Stimulated activated memory B cell treated with anti-CD40 and anti-IgM and Interleukin-4, amounts not matched to agents 10 μg/mL and 1 μg/mL and 100 μg/mL, for 72 hours (primary cell): Measurements from ENCODE around the gene TTLL7.
"Not testable (repeated sequence)": the region's sequence is repeated elsewhere in the genome, so short reads cannot be mapped to it uniquely, and the experiment has no call there.

ENCODE experiments used
- ATAC-seq: fragments of 150-1000 bp; cut with Tn5 transposase; 2 replicates; pipeline ENCODE4 v1.10.0; 2021
- H3K27ac Mint-ChIP-seq: one replicate; pipeline ENCODE4 v1.8.0; 2022; ENCODE audit warnings: mild to moderate bottlenecking, mixed read lengths
- H3K27me3 Mint-ChIP-seq: one replicate; pipeline ENCODE4 v1.8.0; 2022; ENCODE audit warnings: mixed read lengths
- H3K36me3 Mint-ChIP-seq: one replicate; pipeline ENCODE4 v1.8.0; 2022; ENCODE audit warnings: mixed read lengths
- H3K4me1 Mint-ChIP-seq: one replicate; pipeline ENCODE4 v1.8.0; 2022; ENCODE audit warnings: mixed read lengths
- H3K4me3 Mint-ChIP-seq: one replicate; pipeline ENCODE4 v1.8.0; 2022; ENCODE audit warnings: mild to moderate bottlenecking, moderate library complexity, mixed read lengths
- H3K9me3 Mint-ChIP-seq: one replicate; pipeline ENCODE4 v1.8.0; 2022; ENCODE audit warnings: mixed read lengths

TTLL7 gene

DNA sequence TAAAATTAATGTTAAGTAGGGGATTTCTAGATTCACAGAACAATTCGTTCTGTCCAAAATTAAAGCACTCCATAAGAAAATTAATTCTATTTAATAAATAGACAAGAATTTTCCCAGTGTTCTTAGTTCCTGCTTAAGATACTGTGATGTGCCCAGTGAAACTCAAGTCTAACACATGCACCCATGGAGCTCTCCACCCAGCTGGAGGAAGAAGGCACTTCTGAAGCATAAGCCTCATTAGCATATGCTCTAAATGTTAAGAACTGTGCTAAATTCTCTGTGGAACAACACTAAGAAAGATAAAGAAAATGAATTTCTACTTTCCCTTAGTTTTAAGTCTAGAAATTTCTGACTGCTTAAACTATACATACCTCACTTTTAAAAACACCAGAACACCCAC is 71.2 kb downstream of the TTLL7 start:
- H3K36me3 Mint-ChIP-seq = no peaks in the 10 kb centered on the region
- ATAC-seq = no peak
- peaks cover 4% of the 10 kb centered on the region for H3K4me1 Mint-ChIP-seq
- no peak overlapping the region for H3K27ac Mint-ChIP-seq
- no peaks in the 10 kb centered on the region for H3K9me3 Mint-ChIP-seq
- peaks cover 8% of the 10 kb centered on the region for H3K27me3 Mint-ChIP-seq
- H3K4me3 Mint-ChIP-seq = no peak overlapping the region

DNA sequence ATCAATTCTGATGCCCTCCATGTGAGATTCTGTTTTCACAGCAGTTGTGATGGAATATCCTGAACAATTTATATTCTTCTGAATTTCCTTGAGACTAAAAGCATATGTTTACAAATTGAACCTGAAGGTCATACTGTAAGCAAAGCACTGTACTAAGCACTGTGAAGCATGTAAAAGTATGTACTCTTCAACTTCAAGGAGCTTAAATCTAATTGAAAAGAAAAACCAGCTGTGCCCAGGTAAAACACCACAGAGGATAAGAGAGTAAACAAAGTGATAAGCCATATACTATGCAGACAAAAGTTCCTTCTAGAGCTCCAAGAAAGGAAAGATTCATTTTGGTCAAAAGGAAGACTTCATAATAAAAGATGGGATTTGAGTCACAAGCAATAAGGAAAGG is 71.9 kb downstream of the TTLL7 start:
- no peak for ATAC-seq
- no peaks in the 10 kb centered on the region for H3K9me3 Mint-ChIP-seq
- no peaks in the 10 kb centered on the region for H3K36me3 Mint-ChIP-seq
- no peak overlapping the region for H3K4me3 Mint-ChIP-seq
- H3K4me1 Mint-ChIP-seq = peaks cover 4% of the 10 kb centered on the region
- H3K27me3 Mint-ChIP-seq = peaks cover 8% of the 10 kb centered on the region
- H3K27ac Mint-ChIP-seq = no peak overlapping the region

DNA sequence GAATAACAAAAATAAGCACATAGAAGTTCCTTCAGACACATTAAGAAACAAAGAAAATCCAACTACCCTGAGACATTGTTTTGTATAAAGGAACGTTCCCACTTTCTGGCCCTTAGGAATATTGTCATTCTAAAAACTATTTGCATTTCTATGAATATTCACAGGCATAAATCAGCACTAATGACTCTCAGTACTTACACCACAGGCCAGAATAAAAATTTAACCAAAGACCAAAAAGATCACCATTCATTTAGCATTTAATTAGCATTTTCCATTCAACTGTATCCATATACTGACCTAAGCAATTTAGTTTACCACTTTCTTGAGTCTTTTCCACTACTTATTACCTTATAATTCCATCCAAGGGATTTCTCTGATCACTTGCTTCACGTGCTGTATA is 75.4 kb downstream of the TTLL7 start:
- Mint-ChIP-seq H3K4me1 (peaks cover 4% of the 10 kb centered on the region), H3K4me3 (no peak overlapping the region), H3K36me3 (no peaks in the 10 kb centered on the region), H3K9me3 (no peaks in the 10 kb centered on the region), H3K27ac (no peak overlapping the region), H3K27me3 (no peaks in the 10 kb centered on the region)
- ATAC-seq = no peak

DNA sequence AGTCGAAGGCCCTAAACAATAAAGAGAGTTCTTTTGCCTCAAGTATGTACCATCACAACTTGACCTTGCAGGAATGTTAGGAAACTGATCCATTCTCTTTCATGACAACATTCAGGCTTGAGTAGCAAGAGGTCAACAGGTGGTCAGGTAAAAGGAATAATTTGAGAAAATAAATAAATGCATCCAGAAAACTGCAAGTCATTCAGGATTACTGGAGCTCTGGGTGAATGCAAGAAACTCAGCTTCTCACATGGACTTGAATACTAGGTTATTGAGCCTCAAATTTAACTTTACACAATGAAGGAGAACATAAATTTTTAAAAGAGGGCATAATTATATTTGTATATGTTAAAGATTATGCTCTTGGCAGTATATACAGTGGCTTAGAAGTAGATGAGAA is 76.5 kb downstream of the TTLL7 start:
- H3K27me3 Mint-ChIP-seq = no peaks in the 10 kb centered on the region

DNA sequence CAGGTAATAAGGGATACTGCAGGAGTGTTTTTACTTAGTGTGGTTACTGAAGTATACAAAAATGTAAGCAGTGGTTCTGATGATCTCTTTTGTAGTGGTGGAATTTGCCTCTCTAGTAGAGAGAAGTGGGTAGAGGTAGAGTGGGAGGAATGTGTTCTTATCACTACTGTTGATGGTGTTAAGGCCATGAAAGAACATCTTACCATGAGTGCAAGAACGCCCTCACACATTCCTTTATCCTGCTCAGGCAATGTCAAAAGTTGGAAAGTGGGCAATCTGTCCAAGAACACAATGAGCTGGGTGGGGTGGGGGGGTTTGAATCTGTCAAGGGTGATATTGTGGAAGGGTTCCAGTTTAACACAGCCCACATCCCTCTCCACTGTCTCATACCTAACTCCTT is 78.6 kb downstream of the TTLL7 start:
- no peak for ATAC-seq
- peaks cover 4% of the 10 kb centered on the region for H3K4me1 Mint-ChIP-seq
- H3K36me3 Mint-ChIP-seq = no peaks in the 10 kb centered on the region
- no peak overlapping the region for H3K4me3 Mint-ChIP-seq
- no peak overlapping the region for H3K27ac Mint-ChIP-seq
- H3K27me3 Mint-ChIP-seq = peaks cover under 1% of the 10 kb centered on the region
- H3K9me3 Mint-ChIP-seq = no peaks in the 10 kb centered on the region

More for the DNA sequence above, 76.5 kb downstream of the TTLL7 start:
- no peaks in the 10 kb centered on the region for H3K9me3 Mint-ChIP-seq
- H3K4me1 Mint-ChIP-seq = peaks cover 4% of the 10 kb centered on the region
- H3K4me3 Mint-ChIP-seq = no peak overlapping the region
- H3K27ac Mint-ChIP-seq = no peak overlapping the region
- no peak for ATAC-seq
- H3K36me3 Mint-ChIP-seq = no peaks in the 10 kb centered on the region

DNA sequence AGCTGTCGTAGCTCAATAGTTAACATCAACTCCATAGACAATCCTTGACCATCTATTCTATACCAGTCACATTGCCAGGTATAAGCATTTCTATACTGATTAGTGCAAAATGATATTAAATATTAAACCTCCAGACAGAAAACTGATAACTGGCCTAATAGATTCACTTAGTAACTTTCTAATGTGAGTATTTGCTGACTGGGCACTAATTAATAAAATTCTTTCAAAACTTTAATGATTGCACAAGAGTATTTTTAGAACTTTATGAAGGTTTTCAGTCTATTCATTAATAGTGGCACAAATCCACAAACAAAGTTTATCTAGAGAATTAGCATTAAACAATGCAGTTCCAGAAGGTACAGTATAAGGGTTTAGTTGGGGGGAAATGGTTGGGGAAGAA is 79.1 kb downstream of the TTLL7 start:
- ATAC-seq = no peak
- peaks cover 2% of the 10 kb centered on the region for H3K9me3 Mint-ChIP-seq

DNA sequence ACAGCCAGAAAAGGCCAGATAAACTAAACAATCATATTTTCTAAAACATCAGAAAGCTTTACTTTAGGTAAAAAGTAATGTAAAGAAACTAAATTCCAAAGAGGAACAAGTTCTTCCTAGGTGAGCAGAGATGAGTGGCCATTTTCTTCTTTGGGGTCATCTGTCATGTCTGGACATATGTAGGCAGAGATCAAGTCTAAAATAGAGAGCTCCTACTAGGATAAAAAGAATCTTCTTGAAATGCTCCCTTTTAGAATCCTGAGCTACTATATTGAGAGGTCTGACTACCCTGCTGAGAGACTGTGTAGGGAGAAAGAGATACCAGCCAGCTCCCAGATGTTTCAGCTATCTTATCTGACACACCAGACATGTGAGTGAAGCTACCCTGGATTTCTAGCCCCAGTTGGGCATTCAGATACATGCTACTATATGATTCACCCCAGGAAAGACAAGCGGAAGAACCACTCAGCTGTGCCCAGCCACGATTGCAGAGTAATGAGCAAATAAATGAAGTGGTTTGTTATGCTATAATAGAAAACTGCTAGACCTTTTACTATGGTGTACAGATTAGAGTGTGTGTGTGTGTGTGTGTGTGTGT is 80.1 kb downstream of the TTLL7 start:
- Mint-ChIP-seq H3K27ac (no peak overlapping the region), H3K4me1 (peaks cover 4% of the 10 kb centered on the region), H3K4me3 (no peak overlapping the region), H3K27me3 (peaks cover 15% of the 10 kb centered on the region), H3K36me3 (no peaks in the 10 kb centered on the region), H3K9me3 (peaks cover 8% of the 10 kb centered on the region)
- no peak for ATAC-seq

More for the DNA sequence above, 79.1 kb downstream of the TTLL7 start:
- Mint-ChIP-seq H3K27ac (no peak overlapping the region), H3K4me1 (peaks cover 4% of the 10 kb centered on the region), H3K4me3 (no peak overlapping the region), H3K36me3 (no peaks in the 10 kb centered on the region), H3K27me3 (peaks cover 5% of the 10 kb centered on the region)

DNA sequence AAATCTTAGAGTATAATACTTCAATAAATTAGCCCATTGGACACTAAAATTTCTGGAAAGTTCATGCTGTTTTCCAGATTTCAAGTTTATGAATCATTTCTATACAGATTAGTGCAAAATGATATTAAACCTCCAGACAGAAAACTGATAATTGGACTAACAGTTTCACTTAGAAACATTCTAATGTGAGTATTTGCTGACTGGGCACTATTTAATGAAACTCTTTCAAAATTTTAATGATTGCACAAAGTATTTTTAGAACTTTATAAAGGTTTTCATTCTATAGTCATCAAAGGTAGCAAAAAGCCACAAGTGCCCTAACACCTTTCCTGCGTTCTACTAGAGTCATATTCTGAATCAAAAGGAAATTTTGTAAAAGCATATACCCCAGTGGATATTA is 81.0 kb downstream of the TTLL7 start:
- no peak overlapping the region for H3K27ac Mint-ChIP-seq
- H3K4me3 Mint-ChIP-seq = no peak overlapping the region
- peaks cover 19% of the 10 kb centered on the region for H3K27me3 Mint-ChIP-seq
- ATAC-seq = no peak
- H3K36me3 Mint-ChIP-seq = no peaks in the 10 kb centered on the region
- H3K9me3 Mint-ChIP-seq = peaks cover 8% of the 10 kb centered on the region
- H3K4me1 Mint-ChIP-seq = peaks cover 1% of the 10 kb centered on the region

DNA sequence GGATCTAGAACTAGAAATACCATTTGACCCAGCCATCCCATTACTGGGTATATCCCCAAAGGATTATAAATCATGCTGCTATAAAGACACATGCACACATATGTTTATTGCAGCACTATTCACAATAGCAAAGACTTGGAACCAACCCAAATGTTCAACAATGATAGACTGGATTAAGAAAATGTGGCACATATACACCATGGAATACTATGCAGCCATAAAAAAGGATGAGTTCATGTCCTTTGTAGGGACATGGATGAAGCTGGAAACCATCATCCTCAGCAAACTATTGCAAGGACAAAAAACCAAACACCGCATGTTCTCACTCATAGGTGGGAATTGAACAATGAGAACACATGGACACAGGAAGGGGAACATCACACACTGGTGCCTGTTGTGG is 82.8 kb downstream of the TTLL7 start:
- not testable (repeated sequence) for H3K27ac Mint-ChIP-seq, H3K9me3 Mint-ChIP-seq, ATAC-seq, H3K36me3 Mint-ChIP-seq, H3K4me3 Mint-ChIP-seq, H3K4me1 Mint-ChIP-seq
- H3K27me3 Mint-ChIP-seq = peaks cover 19% of the 10 kb centered on the region

DNA sequence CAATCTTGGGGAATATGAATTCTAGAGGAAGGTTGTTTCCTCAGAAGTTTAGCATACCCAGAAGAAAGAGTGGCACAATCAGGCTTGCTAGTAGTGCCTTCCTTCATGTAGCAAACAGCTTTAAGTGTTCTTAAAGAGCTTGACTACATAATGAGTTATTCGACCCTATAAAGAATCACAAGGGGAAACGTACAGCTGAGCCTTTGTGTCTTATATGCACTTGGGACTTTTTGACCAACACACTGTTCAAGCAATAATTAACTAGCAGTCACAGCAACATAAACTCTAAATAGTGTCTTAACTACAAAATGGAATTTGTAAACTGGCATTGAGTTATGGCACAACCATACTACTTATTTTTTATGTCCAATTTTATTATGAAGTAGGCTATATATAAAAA is 86.1 kb downstream of the TTLL7 start:
- Mint-ChIP-seq H3K9me3 (peaks cover 8% of the 10 kb centered on the region), H3K36me3 (no peaks in the 10 kb centered on the region), H3K4me1 (no peaks in the 10 kb centered on the region), H3K27ac (no peak overlapping the region), H3K27me3 (peaks cover 34% of the 10 kb centered on the region), H3K4me3 (no peak overlapping the region)
- no peak for ATAC-seq

DNA sequence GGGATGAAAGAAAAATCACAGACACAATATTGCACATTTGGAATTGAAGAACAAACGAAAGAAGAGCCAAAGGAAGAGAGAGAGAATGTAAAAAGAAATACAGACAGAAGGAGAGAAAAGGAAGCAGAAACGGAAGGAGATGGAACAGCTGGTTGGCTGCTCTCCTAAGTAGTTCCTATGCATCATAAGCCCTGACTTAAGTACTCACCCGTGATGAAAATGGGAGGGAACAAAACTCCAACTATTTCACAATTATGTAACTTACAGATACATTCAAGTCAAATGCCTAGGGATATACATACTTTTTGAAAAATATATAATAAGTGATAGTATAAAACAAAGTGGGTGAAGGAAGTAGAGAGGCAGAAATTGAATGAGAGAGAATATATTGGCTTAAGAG is 88.5 kb downstream of the TTLL7 start:
- Mint-ChIP-seq H3K27ac (no peak overlapping the region), H3K4me1 (no peaks in the 10 kb centered on the region), H3K9me3 (peaks cover 8% of the 10 kb centered on the region), H3K27me3 (peaks cover 43% of the 10 kb centered on the region), H3K4me3 (no peak overlapping the region), H3K36me3 (no peaks in the 10 kb centered on the region)
- ATAC-seq = no peak

DNA sequence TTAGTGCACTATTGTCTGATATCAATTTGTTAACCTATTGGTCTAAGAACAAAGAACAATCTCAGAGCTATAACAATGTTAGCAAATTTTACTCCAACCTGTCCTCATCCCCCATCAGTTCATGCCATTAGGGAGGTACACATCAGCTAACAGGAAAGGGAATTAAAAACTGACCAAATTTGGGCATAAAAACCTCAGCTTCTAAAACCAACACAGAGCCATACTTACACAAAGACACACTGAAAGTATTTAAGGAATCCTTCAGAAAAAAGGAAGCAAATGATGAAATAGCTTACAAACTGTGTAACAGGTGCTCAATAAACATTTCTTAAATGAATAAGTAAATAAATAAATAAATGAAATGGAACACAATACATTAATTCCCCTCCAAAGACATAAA is 89.2 kb downstream of the TTLL7 start:
- ATAC-seq = no peak
- Mint-ChIP-seq H3K9me3 (peaks cover 3% of the 10 kb centered on the region), H3K27me3 (peaks cover 37% of the 10 kb centered on the region), H3K4me3 (no peak overlapping the region), H3K36me3 (no peaks in the 10 kb centered on the region), H3K4me1 (no peaks in the 10 kb centered on the region), H3K27ac (no peak overlapping the region)

DNA sequence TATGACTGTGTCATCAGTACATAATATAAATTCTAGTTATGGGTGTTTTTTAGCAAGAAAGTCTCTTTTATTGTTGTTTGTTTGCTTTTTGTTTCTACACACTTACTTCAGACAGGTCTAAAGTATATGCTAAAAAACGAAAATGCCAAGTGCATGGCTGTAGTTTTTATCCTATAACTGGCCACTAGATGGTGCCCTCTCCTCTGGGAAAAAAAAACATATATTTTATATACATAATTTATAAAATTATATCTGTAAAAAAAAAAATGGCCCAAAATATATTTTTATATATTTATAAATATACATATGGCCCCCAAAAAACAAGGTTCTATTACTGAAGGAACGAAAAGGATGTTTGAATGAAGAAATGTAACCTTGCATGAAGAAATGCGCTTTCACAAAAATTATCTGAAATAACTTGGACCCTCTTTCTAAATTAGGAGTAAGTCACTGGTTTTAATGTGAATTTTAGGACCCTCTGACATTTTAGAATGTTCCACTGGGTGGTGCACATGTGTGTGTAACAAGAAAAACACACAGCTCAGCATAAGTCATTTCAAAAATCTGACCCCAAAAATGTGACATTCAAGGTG is 93.5 kb downstream of the TTLL7 start:
- H3K9me3 Mint-ChIP-seq = no peaks in the 10 kb centered on the region
- no peak overlapping the region for H3K27ac Mint-ChIP-seq
- H3K4me1 Mint-ChIP-seq = no peaks in the 10 kb centered on the region
- H3K27me3 Mint-ChIP-seq = peaks cover 34% of the 10 kb centered on the region
- no peak overlapping the region for H3K4me3 Mint-ChIP-seq
- H3K36me3 Mint-ChIP-seq = no peaks in the 10 kb centered on the region
- ATAC-seq = no peak

DNA sequence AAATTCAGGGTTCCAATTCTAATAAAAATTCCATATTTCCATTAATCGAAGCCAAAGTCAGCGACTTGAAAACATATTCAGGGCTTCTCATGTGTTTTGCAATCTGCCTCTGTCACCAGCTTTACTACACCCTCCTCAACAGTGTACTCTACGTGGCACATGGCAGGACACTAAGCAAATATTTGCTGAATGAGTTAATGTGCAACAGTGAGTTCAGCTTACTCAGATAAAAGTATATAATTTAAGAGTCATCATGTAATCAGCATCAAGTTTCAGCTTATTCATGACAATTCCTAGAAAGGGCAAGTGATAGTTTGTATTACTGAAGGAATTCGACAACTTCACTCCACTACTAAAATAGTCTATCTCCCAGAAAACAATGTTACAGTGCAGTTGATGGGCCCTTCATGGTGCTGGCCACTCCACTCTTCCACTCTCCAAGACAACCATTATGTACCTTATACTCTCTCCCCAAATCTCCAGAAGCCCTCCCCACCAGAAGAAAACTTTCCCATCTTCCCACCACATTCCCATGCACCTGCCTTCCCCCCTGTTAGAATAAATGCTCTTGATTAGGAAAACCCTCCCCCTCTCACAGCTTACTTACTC is 97.3 kb downstream of the TTLL7 start:
- H3K4me3 Mint-ChIP-seq = no peak overlapping the region
- no peak for ATAC-seq

DNA sequence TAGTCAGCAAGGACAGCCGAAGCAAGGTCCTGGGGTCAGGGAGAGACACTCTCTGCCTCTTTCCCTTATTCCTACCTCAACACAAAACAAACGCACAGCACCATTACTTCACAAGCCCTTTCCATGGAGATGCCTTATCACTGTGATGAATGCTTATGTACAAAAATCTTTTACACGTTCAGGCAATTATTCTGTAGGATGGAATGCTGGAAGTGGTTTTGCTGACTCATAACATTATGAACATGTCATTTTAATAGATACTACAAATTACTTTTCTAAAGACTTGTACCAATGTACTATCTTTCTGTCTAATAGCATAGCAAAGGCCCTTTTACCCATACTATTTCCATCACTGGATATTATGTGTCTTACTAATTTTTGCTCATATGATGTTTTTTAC is 98.4 kb downstream of the TTLL7 start:
- H3K4me3 Mint-ChIP-seq = no peak overlapping the region
- H3K36me3 Mint-ChIP-seq = no peaks in the 10 kb centered on the region
- H3K27me3 Mint-ChIP-seq = peaks cover 22% of the 10 kb centered on the region
- no peak for ATAC-seq
- no peaks in the 10 kb centered on the region for H3K4me1 Mint-ChIP-seq
- no peak overlapping the region for H3K27ac Mint-ChIP-seq
- no peaks in the 10 kb centered on the region for H3K9me3 Mint-ChIP-seq

More for the DNA sequence above, 97.3 kb downstream of the TTLL7 start:
- Mint-ChIP-seq H3K27ac (no peak overlapping the region), H3K36me3 (no peaks in the 10 kb centered on the region), H3K4me1 (no peaks in the 10 kb centered on the region), H3K27me3 (peaks cover 13% of the 10 kb centered on the region), H3K9me3 (no peaks in the 10 kb centered on the region)

DNA sequence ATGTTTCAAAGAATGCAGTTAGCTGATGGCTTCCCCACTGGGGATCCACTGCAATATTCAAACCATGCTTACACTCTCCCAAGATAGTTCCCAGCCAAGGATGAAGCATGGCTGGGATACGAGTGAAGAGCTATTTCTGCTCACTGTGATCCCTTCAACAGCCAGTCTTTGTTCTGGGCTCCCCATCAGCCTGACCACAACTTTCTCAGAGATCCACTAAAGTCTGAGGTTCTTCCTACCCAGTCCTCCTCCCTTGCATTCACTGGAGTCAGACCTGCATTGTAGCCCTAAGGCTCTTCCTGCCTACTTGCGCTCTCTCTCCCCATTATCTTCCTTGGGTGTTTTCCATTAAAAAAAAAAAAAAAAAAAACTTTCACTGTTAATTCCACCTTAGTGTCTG is 101.4 kb downstream of the TTLL7 start:
- Mint-ChIP-seq H3K27me3 (peaks cover 30% of the 10 kb centered on the region), H3K4me3 (no peak overlapping the region), H3K27ac (no peak overlapping the region), H3K9me3 (no peaks in the 10 kb centered on the region), H3K4me1 (no peaks in the 10 kb centered on the region), H3K36me3 (no peaks in the 10 kb centered on the region)
- ATAC-seq = no peak
